Inflammatory macrophage (primary cell): ENCODE results near the gene ATXN10.

ENCODE experiments used
- DNase-seq, 2 donors: peaks; one replicate each; pipeline ENCODE4 v3.0.0-alpha.2; 2020 to 2022

Gene ATXN10

GRCh38 chr22:45892681-45893461 is 221.2 kb downstream of the ATXN10 start:
- DNase-seq: no peak

GRCh38 chr22:45893516-45893915 is 221.9 kb downstream of the ATXN10 start:
- DNase-seq: no peak
